K562 (cell line): ENCODE results near the gene WDR18. TPM values are rescaled to one million over a fixed set of nuclear protein-coding genes. Genes with fewer than 3 reads are reported as not detected.

Experiments used
- EHMT2 ChIP-seq: fragments of 450-650 bp; IDR thresholded peaks from 2 replicates; pipeline ENCODE4 v1.6.1; 2018; ENCODE audit warnings: antibody characterized with exemption
- FOXK2 ChIP-seq, 2 experiments: fragments of 450-650 bp; IDR thresholded peaks in 1 of 2; conservative IDR thresholded peaks in 1 of 2; 2 replicates each; pipeline ENCODE4 v1.6.1; 2016; ENCODE audit warnings: low read depth in 2 of 2, mild to moderate bottlenecking in 1 of 2
- MGA ChIP-seq: fragments of 450-650 bp; IDR thresholded peaks from 2 replicates; pipeline ENCODE4 v1.6.1; 2016; ENCODE audit warnings: mild to moderate bottlenecking, moderate library complexity
- THRB ChIP-seq: fragments of 450-650 bp; formaldehyde crosslinking; conservative IDR thresholded peaks from 2 replicates; pipeline ENCODE4 v1.4.0; 2022; ENCODE audit warnings: mild to moderate bottlenecking, missing genetic modification characterization
- ZNF75A ChIP-seq: fragments of 450-650 bp; formaldehyde crosslinking; IDR thresholded peaks from 2 replicates; pipeline ENCODE4 v1.4.0; 2020; ENCODE audit warnings: mild to moderate bottlenecking
- polyA plus RNA-seq, 8 experiments: library from polyadenylated mRNA; depleted of rRNA in 4 of 8; stranded (reverse) in 5 of 8; unstranded in 3 of 8; fragments of >200 nt; fragmentation: Nextera tagmentation in 2 of 8; fragmentation: Illumina TruSeq in 1 of 8; extraction: Ambion mirVana in 2 of 8; extraction: Trizol in 1 of 8; gene quantifications; 2 replicates each; pipeline versions ENCODE4 v1.2.1 to v1.2.3, GENCODE V29; 2011 to 2014; ENCODE audit warnings: inconsistent platforms in 1 of 8, missing spikeins in 1 of 8
- total RNA-seq, 7 experiments: library from RNA; depleted of rRNA in 6 of 7; stranded (reverse); fragments of >200 nt in 6 of 7; fragmentation: Illumina TruSeq in 2 of 7; extraction: Trizol in 2 of 7; gene quantifications; 2 replicates each; pipeline versions ENCODE4 v1.2.1 to v1.2.3, GENCODE V29; 2011 to 2021; ENCODE audit warnings: low replicate concordance in 1 of 7

The WDR18 gene
- total and polyA plus RNA-seq, 9 of the 15 experiments (the other 6 are each of a cell fraction or from before 2014, with no cell fraction given), result 0.65 to 181 (median 30.1) TPM

- no peak for TF ChIP-seq THRB
- no peak for TF ChIP-seq FOXK2 (conservative IDR thresholded peaks at IDR 0.05 in 1 of 2, IDR thresholded peaks at IDR 0.05 in 1 of 2; ENCODE audit: low read depth in 2 of 2)
- TF ChIP-seq MGA, result no peak
- TF ChIP-seq EHMT2, result no peak
- no peak for TF ChIP-seq ZNF75A (CRISPR knock-in tag)
Measured at GRCh38 chr19:952680-953444, 31.3 kb upstream of the WDR18 start (continued).
